Stimulated activated naive B cell treated with anti-CD40 and anti-IgM and Interleukin-4, amounts not matched to agents 10 μg/mL and 1 μg/mL and 100 μg/mL, for 72 hours (primary cell): ENCODE data around the gene SYNE2.
"Not testable (repeated sequence)": the region's sequence is repeated elsewhere in the genome, so short reads cannot be mapped to it uniquely, and the experiment has no call there.

Source experiments
- ATAC-seq, 2 donors: fragments of 150-1000 bp; cut with Tn5 transposase; replicated peaks; 2 replicates each; pipeline ENCODE4 v1.10.0; 2021; ENCODE audit warnings: moderate library complexity in 1 of 2
- DNase-seq: peaks from one replicate; pipeline ENCODE4 v3.0.0; 2021
- H3K27ac Mint-ChIP-seq: one replicate; pipeline ENCODE4 v1.8.0; 2022; ENCODE audit warnings: mild to moderate bottlenecking, mixed read lengths
- H3K27me3 Mint-ChIP-seq, 2 donors: one replicate each; pipeline ENCODE4 v1.8.0; 2022; ENCODE audit warnings: mixed read lengths in 2 of 2
- H3K36me3 Mint-ChIP-seq, 2 donors: one replicate each; pipeline ENCODE4 v1.8.0; 2022; ENCODE audit warnings: mixed read lengths in 2 of 2, mild to moderate bottlenecking in 1 of 2
- H3K4me1 Mint-ChIP-seq, 2 donors: one replicate each; pipeline ENCODE4 v1.8.0; 2022; ENCODE audit warnings: mixed read lengths in 2 of 2, mild to moderate bottlenecking in 1 of 2
- H3K4me3 Mint-ChIP-seq, 2 donors: one replicate each; pipeline ENCODE4 v1.8.0; 2022; ENCODE audit warnings: mild to moderate bottlenecking in 2 of 2, mixed read lengths in 2 of 2, moderate library complexity in 1 of 2
- H3K9me3 Mint-ChIP-seq, 2 donors: one replicate each; pipeline ENCODE4 v1.8.0; 2022; ENCODE audit warnings: mixed read lengths in 2 of 2, mild to moderate bottlenecking in 1 of 2

SYNE2 gene

DNA sequence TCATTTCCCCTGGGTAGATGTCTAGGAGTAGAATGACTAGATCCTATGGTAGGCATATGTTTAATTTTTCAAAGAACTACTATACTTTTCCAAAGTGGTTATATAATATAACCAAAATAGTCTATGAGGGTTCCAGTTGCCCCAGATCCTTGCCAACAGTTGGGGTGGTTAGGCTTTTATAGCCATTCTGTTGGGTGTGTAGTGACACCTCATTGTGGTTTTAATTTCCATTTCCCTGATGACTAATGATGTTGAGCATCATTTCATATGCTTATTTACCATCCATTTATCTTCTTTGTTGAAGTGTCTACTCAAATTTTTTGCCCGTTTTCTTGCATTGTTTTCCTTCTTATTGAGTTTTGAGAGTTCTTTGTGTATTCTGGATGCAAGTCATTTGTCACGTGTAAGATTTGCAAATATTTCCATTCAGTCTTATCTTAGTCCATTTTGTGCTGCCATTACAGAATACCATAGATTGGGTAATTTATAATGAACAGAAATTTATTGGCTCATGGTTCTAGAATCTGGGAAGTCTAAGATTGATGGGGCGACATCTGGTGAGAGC lies 4.7 kb downstream of the SYNE2 start:
- no peak overlapping the region for H3K27ac Mint-ChIP-seq
- peaks cover 6 to 20% of the 10 kb centered on the region in 2 donors for H3K4me1 Mint-ChIP-seq
- peaks cover 0 to 3% of the 10 kb centered on the region in 2 donors for H3K36me3 Mint-ChIP-seq
- H3K4me3 Mint-ChIP-seq, result no peak overlapping the region
- H3K9me3 Mint-ChIP-seq, result peaks cover 0 to 2% of the 10 kb centered on the region in 2 donors
- peaks cover 4 to 11% of the 10 kb centered on the region in 2 donors for H3K27me3 Mint-ChIP-seq
- no peak for DNase-seq
- no peak for ATAC-seq

DNA sequence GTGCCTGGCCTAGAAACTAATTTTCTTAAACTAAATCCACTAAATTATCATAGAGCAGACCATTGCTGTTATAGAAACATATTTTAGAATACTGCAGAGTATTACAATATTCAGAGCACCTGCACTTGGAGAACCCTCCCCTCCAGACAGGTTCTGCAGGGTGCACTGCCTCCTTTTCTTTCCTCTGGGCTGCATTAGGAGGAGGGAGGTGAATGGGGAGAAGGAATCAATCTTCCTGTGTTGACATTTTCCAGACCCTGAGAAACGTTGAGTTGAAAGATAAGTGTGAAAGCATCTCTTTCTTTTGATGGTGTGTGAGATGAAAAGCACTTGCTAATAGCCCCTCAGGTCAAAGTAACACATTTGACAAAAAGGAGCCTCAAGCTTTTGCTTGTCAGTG lies 7.3 kb downstream of the SYNE2 start:
- peaks cover 4 to 11% of the 10 kb centered on the region in 2 donors for H3K27me3 Mint-ChIP-seq
- H3K4me3 Mint-ChIP-seq, result no peak overlapping the region
- peaks cover 0 to 2% of the 10 kb centered on the region in 2 donors for H3K9me3 Mint-ChIP-seq
- no peak for DNase-seq
- peaks cover 11 to 20% of the 10 kb centered on the region in 2 donors for H3K4me1 Mint-ChIP-seq
- no peak for ATAC-seq
- H3K27ac Mint-ChIP-seq, result no peak overlapping the region
- peaks cover 0 to 3% of the 10 kb centered on the region in 2 donors for H3K36me3 Mint-ChIP-seq

DNA sequence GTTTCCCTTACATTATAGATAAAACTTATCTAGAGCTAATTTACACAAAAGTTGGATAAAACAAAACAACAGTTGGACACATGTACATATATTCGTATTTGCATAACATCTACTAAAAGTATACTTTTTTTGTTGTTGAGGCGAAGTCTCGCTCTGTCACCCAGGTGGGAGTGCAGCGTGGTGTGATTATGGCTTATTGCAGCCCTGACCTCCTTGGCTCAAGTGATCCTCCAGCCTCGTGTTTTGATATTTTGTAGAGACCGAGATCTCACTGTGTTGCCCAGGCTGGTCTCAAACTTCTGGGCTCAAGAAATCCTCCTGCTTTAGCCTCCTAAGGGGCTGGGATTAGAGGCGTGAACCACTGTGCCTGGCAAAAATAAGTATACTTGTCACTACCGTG lies 9.4 kb downstream of the SYNE2 start:
- Mint-ChIP-seq H3K9me3 (peaks cover 0 to 2% of the 10 kb centered on the region in 2 donors), H3K4me1 (peaks cover 13 to 32% of the 10 kb centered on the region in 2 donors), H3K4me3 (no peak overlapping the region), H3K27me3 (peaks cover 0 to 5% of the 10 kb centered on the region in 2 donors), H3K36me3 (peaks cover 0 to 3% of the 10 kb centered on the region in 2 donors), H3K27ac (no peak overlapping the region)
- no peak for ATAC-seq
- DNase-seq, result no peak

DNA sequence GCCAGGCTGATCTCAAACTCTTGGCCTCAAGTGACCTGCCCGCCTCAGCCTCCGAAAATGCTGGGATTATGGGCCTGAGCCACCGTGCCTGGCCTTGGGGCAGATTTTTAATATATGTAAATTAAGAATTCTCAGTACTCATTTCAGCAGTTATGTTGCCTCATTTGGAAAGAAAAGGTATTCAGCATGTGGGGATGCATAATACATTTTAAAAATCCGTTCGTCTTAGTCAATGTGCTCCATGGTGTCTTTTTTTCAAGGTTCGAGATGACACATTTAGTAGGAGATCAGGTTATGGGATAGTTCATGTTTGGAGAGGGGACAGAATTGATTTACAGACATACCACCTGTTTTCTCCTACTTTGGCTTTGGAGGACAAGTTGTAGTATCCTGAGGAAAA lies 10.2 kb downstream of the SYNE2 start:
- DNase-seq, result no peak
- H3K27ac Mint-ChIP-seq, result no peak overlapping the region
- no peaks in the 10 kb centered on the region for H3K27me3 Mint-ChIP-seq
- ATAC-seq, result no peak
- H3K4me3 Mint-ChIP-seq, result no peak overlapping the region
- no peaks in the 10 kb centered on the region for H3K9me3 Mint-ChIP-seq
- H3K36me3 Mint-ChIP-seq, result no peaks in the 10 kb centered on the region
- H3K4me1 Mint-ChIP-seq, result peaks cover 11 to 34% of the 10 kb centered on the region in 2 donors

DNA sequence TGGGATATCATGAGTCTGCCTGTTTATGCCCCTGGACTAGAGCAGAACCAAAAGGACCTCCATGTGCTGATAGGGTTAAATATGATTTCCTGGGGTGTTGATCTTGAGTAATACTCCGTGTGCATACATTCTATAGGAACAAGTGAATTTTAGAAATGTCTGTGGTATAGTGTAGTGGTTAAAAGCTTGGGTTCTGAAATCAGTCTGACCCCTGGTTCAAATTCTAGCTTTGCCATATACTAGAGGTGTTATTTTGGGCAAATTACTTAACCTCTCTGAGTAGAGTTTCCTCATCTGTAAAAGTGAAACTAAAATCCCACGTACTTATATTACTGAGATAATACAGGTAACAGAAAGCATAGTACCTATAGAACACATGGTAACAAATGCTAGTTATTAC lies 12.0 kb downstream of the SYNE2 start:
- not testable (repeated sequence) for H3K27me3 Mint-ChIP-seq, DNase-seq, H3K9me3 Mint-ChIP-seq, H3K36me3 Mint-ChIP-seq
- peaks cover 21 to 51% of the 10 kb centered on the region in 2 donors for H3K4me1 Mint-ChIP-seq
- peak; percentile 52 to 58 for ATAC-seq
- peak overlapping the region; percentile 93 for H3K27ac Mint-ChIP-seq
- peak overlapping the region; percentile 54 to 70 for H3K4me3 Mint-ChIP-seq

DNA sequence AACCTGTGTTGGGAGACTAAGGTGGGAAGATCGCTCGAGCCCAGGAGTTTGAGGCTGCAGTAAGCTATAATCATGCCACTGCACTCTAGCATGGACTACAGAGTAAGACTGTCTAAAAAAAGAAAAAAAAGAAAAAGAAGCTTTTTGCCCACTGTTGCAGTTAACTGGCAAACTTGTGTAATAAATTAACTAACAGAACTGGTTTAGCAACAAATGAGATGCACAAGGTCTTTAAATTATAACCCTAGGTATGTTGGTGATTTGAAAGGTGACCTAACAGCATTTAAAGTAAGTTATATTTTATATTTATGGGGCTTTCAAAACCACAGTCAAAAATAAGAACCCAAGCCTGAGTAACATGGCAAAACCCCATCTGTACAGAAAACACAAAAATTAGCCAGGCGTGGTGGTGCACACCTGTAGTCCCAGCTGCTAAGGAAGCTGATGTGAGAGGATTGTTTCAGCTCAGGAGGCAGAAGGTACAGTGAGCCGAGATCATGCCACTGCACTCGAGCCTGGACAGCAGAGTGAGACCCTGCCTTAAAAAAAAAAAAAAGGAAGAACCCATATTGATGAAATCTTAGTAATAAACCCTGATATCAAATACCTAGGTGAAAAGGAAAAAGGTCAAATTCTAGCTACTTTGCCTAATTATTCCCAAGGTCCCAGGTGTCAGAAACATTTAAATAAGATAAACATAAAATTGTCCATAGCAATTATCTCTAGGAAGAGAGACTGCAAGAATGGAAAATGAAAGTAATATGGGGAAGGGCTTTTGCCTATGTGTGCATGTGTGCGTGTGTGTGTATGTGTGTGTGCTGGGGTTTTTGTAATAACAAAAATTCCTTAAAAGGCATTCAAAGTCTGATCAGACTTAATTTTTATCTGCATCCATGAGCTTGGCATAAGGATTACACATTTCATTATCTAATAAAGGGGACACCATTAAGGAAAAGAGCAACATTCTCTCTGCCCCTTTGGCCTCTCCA lies 15.4 kb downstream of the SYNE2 start:
- Mint-ChIP-seq H3K9me3 (no peaks in the 10 kb centered on the region), H3K27me3 (no peaks in the 10 kb centered on the region), H3K4me1 (peaks cover 24 to 56% of the 10 kb centered on the region in 2 donors), H3K27ac (peak overlapping the region; percentile 71), H3K4me3 (no peak overlapping the region), H3K36me3 (no peaks in the 10 kb centered on the region)
- peak; percentile 12 to 42 for ATAC-seq
- DNase-seq, result peak; percentile 6

DNA sequence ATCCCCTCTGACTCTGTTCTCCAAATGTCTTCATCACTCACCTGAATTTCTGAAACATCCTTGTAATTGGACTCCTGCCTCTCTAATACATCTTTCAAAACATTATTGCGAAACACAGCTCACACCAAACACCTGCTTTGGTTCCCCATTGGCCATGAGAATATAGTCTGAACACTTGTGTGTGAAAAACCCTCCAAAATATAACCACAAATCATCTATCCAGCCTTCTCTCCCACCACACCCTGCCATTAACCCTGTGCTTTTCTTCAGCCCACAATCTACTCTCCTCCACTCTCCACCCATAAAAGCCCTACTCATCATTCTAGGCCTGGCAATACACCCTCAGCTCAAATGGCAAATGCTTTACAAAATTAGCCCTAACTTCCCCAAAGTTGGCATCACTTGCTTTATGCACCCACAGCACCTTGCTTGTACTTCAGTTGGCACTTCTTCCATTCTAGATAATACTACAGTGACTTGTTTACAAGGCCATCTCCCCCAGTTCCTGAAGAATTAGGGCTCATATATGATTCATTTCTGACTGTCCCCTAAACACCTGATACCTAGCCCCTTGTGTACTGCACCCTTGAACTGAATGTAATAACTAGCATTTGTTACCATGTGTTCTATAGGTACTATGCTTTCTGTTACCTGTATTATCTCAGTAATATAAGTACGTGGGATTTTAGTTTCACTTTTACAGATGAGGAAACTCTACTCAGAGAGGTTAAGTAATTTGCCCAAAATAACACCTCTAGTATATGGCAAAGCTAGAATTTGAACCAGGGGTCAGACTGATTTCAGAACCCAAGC lies 17.3 kb downstream of the SYNE2 start:
- peak; percentile 59 to 64 for ATAC-seq
- not testable (repeated sequence) for H3K27me3 Mint-ChIP-seq, H3K9me3 Mint-ChIP-seq, H3K36me3 Mint-ChIP-seq, DNase-seq
- Mint-ChIP-seq H3K27ac (peak overlapping the region; percentile 39), H3K4me1 (peaks cover 29 to 56% of the 10 kb centered on the region in 2 donors), H3K4me3 (peak overlapping the region; percentile 6 to 11)

DNA sequence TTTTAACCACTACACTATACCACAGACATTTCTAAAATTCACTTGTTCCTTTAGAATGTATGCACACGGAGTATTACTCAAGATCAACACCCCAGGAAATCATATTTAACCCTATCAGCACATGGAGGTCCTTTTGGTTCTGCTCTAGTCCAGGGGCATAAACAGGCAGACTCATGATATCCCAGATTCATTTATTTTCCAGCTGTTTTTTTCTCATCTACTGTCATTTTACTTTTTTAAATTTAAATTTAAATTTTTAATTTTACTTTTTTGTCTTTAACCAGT lies 17.9 kb downstream of the SYNE2 start:
- peaks cover 31 to 56% of the 10 kb centered on the region in 2 donors for H3K4me1 Mint-ChIP-seq
- not testable (repeated sequence) for DNase-seq, H3K4me3 Mint-ChIP-seq, H3K36me3 Mint-ChIP-seq, H3K9me3 Mint-ChIP-seq, H3K27ac Mint-ChIP-seq, H3K27me3 Mint-ChIP-seq, ATAC-seq

DNA sequence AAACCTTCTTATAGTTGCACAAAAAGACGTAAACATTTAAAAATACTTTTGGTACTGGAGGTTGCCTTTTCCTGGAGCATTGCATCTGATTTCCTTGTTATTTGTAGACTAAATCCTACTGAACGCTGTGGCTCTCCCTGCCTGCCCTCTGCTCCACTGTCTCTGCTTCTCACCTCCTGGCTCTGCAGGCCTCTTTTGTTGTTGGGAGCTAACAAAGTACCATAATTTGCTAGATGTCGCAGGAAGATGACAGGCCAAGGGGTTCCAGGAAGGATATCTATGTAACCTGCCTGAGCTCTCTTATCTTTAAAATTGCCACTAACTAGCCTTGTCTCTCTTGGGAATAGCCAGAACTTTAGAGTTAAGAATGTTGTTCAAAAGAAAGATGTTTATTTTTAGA lies 21.4 kb downstream of the SYNE2 start:
- Mint-ChIP-seq H3K27ac (no peak overlapping the region), H3K9me3 (no peaks in the 10 kb centered on the region), H3K27me3 (no peaks in the 10 kb centered on the region), H3K4me1 (peaks cover 28 to 39% of the 10 kb centered on the region in 2 donors), H3K4me3 (no peak overlapping the region), H3K36me3 (peaks cover 0 to 5% of the 10 kb centered on the region in 2 donors)
- ATAC-seq (no peak), DNase-seq (no peak)

DNA sequence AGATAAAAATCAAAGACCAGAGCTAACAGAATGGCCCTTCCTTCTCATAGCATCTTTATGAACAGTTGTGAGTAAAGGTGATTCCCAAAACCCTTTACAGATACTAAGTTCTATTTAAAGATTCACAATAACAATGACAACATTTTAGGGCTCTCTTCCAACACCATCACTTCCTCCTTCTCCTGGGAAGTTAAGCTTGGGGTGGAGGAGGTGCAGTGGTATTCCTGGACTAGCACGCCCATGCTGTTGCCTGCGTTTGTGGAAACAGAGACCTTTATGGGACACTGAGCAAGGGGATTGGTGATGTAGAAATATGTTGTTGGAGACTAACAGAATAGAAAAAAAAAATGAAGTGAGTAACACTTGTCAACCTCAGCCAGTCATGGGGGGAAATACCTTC lies 22.5 kb downstream of the SYNE2 start:
- Mint-ChIP-seq H3K9me3 (no peaks in the 10 kb centered on the region), H3K36me3 (peaks cover 0 to 5% of the 10 kb centered on the region in 2 donors), H3K27me3 (no peaks in the 10 kb centered on the region), H3K27ac (no peak overlapping the region), H3K4me1 (peaks cover 22 to 28% of the 10 kb centered on the region in 2 donors), H3K4me3 (no peak overlapping the region)
- DNase-seq (no peak), ATAC-seq (no peak)

DNA sequence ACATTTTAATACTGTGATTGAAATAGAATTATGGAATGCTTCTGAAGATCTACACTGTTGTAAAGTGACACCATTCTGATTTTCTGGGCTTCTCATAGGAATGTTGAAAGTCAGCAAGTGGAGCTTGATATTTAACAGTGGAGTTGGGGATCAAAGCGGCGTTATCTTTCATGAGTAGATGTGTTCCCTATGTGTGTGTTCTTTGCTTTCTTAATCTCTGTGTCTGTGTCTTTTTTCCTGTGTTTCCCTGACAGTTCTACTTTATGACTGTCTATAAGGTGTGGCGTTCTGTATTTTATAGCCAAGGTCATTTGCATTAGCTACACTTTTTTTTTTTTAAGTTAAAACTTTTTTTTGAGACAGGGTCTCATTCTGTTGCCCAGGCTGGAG lies 24.7 kb downstream of the SYNE2 start:
- H3K4me1 Mint-ChIP-seq, result peaks cover 26 to 36% of the 10 kb centered on the region in 2 donors
- H3K36me3 Mint-ChIP-seq, result peaks cover 0 to 5% of the 10 kb centered on the region in 2 donors
- no peaks in the 10 kb centered on the region for H3K9me3 Mint-ChIP-seq
- H3K27me3 Mint-ChIP-seq, result no peaks in the 10 kb centered on the region
- H3K4me3 Mint-ChIP-seq, result no peak overlapping the region
- no peak overlapping the region for H3K27ac Mint-ChIP-seq
- no peak for DNase-seq
- ATAC-seq, result no peak

DNA sequence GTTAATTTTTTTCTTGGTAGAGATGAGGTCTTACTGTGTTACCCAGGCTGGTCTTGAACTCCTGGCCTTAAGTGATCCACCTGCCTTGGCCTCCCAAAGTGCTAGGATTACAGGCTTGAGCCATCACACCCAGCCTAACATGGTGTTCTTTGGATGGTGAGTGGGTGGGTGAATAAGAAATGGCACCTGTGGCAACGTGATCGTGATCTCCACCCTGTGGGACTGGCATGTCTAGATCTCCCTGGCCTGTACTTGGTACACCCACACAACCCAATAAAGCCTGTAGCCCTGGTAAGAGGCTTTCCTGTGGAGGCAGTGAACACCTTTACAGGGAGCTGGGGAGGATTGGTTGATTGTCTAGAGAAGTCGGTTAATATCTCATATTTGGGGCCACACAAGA lies 25.2 kb downstream of the SYNE2 start:
- Mint-ChIP-seq H3K27me3 (no peaks in the 10 kb centered on the region), H3K4me1 (peaks cover 26 to 36% of the 10 kb centered on the region in 2 donors), H3K9me3 (no peaks in the 10 kb centered on the region), H3K4me3 (no peak overlapping the region), H3K27ac (no peak overlapping the region), H3K36me3 (peaks cover 0 to 5% of the 10 kb centered on the region in 2 donors)
- no peak for ATAC-seq
- DNase-seq, result no peak

DNA sequence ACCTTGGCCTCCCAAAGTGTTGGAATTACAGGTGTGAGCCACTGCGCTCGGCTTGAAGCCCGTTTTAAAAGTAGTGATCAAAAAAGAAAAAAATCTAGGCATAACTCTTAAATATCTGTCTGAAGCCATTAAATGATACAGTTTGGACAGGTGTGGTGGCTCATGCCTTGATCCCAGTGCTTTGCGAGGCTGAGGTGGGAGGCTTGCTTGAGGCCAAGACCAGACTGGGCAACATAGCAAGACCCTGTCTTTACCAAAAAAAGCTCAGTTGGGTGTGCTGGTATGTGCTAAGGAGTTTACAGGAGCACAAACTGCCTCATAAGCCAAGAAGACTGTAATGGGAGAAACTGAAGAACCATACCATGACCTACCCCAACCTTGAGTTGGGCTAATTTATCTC lies 26.0 kb downstream of the SYNE2 start:
- ATAC-seq (no peak), DNase-seq (no peak)
- Mint-ChIP-seq H3K4me1 (peaks cover 22 to 34% of the 10 kb centered on the region in 2 donors), H3K9me3 (no peaks in the 10 kb centered on the region), H3K36me3 (peaks cover 0 to 5% of the 10 kb centered on the region in 2 donors), H3K27me3 (no peaks in the 10 kb centered on the region), H3K27ac (no peak overlapping the region), H3K4me3 (no peak overlapping the region)

DNA sequence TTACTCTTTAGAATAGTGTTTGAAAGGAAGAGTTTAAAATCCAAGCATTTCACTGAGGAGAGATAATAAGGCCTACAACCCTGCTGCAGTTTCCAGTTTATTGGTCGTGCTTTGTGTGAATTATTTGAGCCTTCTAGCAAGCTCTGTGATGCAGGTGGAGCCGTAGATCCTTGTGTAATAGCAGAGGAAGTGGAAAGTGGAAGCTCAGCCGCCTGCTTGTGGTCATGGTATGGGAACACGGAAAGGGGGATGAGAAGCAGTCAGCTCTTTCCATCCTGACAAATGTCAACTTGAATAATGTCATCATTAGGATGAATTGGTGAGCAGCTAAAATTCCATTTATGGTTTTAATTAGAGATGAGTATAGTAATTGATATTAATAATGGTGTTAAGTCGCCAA lies 29.1 kb downstream of the SYNE2 start:
- no peaks in the 10 kb centered on the region for H3K9me3 Mint-ChIP-seq
- H3K27ac Mint-ChIP-seq, result no peak overlapping the region
- H3K4me1 Mint-ChIP-seq, result peaks cover 9 to 17% of the 10 kb centered on the region in 2 donors
- H3K4me3 Mint-ChIP-seq, result no peak overlapping the region
- H3K27me3 Mint-ChIP-seq, result no peaks in the 10 kb centered on the region
- DNase-seq, result no peak
- ATAC-seq, result no peak
- no peaks in the 10 kb centered on the region for H3K36me3 Mint-ChIP-seq
